ENCODE results near the gene CCNA1.

The CCNA1 gene

GRCh38 chr13:36432106-36432544 is at the start of gene CCNA1:
TSS of gene CCNA1 (plus strand) at chr13:36432495. CDS start at chr13:36433057, 562 bp downstream.
- no peak for DNase-seq

- DNase-seq = no peak
These were observed 46.8 kb upstream of the CCNA1 start for GRCh38 chr13:36385489-36385888.

GRCh38 chr13:36395280-36395679 is 37.0 kb upstream of the CCNA1 start:
- no peak for DNase-seq

- DNase-seq = no peak
These were observed 27.1 kb upstream of the CCNA1 start for GRCh38 chr13:36405151-36405550.

- DNase-seq = no peak
These were observed 19.6 kb upstream of the CCNA1 start for GRCh38 chr13:36412736-36413135.

- no peak for DNase-seq
These were observed 19.1 kb upstream of the CCNA1 start for GRCh38 chr13:36413161-36413560.

- DNase-seq = no peak
These were observed 17.8 kb upstream of the CCNA1 start for GRCh38 chr13:36414461-36414860.

GRCh38 chr13:36417331-36417730 is 15.0 kb upstream of the CCNA1 start:
- no peak for DNase-seq

GRCh38 chr13:36418022-36418805 is 14.1 kb upstream of the CCNA1 start:
- DNase-seq = no peak

- peak in 10 of 14 donors; percentile 4 to 57 (median 34) for DNase-seq
These were observed 11.8 kb upstream of the CCNA1 start for GRCh38 chr13:36420437-36420891.

- DNase-seq = no peak
These were observed 10.8 kb upstream of the CCNA1 start for GRCh38 chr13:36421447-36421846.

GRCh38 chr13:36428086-36428485 is 4.2 kb upstream of the CCNA1 start:
- no peak for DNase-seq

- DNase-seq = no peak
These were observed 1.8 kb upstream of the CCNA1 start for GRCh38 chr13:36430247-36431203.

GRCh38 chr13:36431204-36432105 is 840 bp upstream of the CCNA1 start:
- no peak for DNase-seq

- no peak for DNase-seq
These were observed 4.5 kb downstream of the CCNA1 start for GRCh38 chr13:36436811-36437210.

GRCh38 chr13:36438594-36439483 is 6.5 kb downstream of the CCNA1 start:
- DNase-seq = no peak

GRCh38 chr13:36445278-36445677 is 13.0 kb downstream of the CCNA1 start:
- no peak for DNase-seq

GRCh38 chr13:36445891-36446351 is 13.6 kb downstream of the CCNA1 start:
- DNase-seq = no peak

- DNase-seq = no peak
These were observed 15.2 kb downstream of the CCNA1 start for GRCh38 chr13:36447501-36447900.

- no peak for DNase-seq
These were observed 18.2 kb downstream of the CCNA1 start for GRCh38 chr13:36450534-36450933.

GRCh38 chr13:36453516-36453915 is 21.2 kb downstream of the CCNA1 start:
- no peak for DNase-seq
